Choroid plexus epithelial cell (primary cell): ENCODE measurements around the gene PHLPP1.

Experiments used
- DNase-seq: peaks from one replicate; pipeline ENCODE4 v3.0.0-alpha.2; 2010; ENCODE audit warnings: low read depth
- H3K4me3 ChIP-seq: 2 replicates; pipeline ENCODE4 v1.5.1; 2011; ENCODE audit warnings: low read depth, mild to moderate bottlenecking, control low read depth, low read length, moderate library complexity
- CTCF ChIP-seq: conservative IDR thresholded peaks from 2 replicates; pipeline ENCODE4 v1.5.1; 2011; ENCODE audit warnings: low read depth, mild to moderate bottlenecking, control low read depth, inconsistent platforms, low read length, moderate library complexity

The PHLPP1 gene

GRCh38 chr18:62939926-62940325, 224.6 kb downstream of the PHLPP1 start:
- no peak for TF ChIP-seq CTCF
- DNase-seq = no peak
- H3K4me3 ChIP-seq = no peak overlapping the region

GRCh38 chr18:62942578-62942977, 227.2 kb downstream of the PHLPP1 start:
- no peak for TF ChIP-seq CTCF
- DNase-seq = no peak
- no peak overlapping the region for H3K4me3 ChIP-seq

GRCh38 chr18:62944454-62944853, 229.1 kb downstream of the PHLPP1 start:
- TF ChIP-seq CTCF = peak; percentile 48
- peak; percentile 53 for DNase-seq
- no peak overlapping the region for H3K4me3 ChIP-seq

GRCh38 chr18:62948788-62949187, 233.4 kb downstream of the PHLPP1 start:
- no peak for TF ChIP-seq CTCF
- DNase-seq = no peak
- no peak overlapping the region for H3K4me3 ChIP-seq

- H3K4me3 ChIP-seq = no peak overlapping the region
- TF ChIP-seq CTCF = no peak
- no peak for DNase-seq
These were observed 234.9 kb downstream of the PHLPP1 start for GRCh38 chr18:62950246-62950645.

GRCh38 chr18:62952807-62953206, 237.5 kb downstream of the PHLPP1 start:
- no peak for TF ChIP-seq CTCF
- no peak overlapping the region for H3K4me3 ChIP-seq
- no peak for DNase-seq

GRCh38 chr18:62953663-62954062, 238.3 kb downstream of the PHLPP1 start:
- no peak overlapping the region for H3K4me3 ChIP-seq

More at GRCh38 chr18:62953663-62954062, 238.3 kb downstream of the PHLPP1 start:
- no peak for DNase-seq
- no peak for TF ChIP-seq CTCF
